ENCODE measurements around the gene CTNNA2. TPM values are rescaled to one million over a fixed set of nuclear protein-coding genes. Genes with fewer than 3 reads are reported as not detected.

The CTNNA2 gene
- polyA plus RNA-seq, 1 of the 3 experiments (the other 2 are of a cell fraction) = 0.30 TPM

DNA sequence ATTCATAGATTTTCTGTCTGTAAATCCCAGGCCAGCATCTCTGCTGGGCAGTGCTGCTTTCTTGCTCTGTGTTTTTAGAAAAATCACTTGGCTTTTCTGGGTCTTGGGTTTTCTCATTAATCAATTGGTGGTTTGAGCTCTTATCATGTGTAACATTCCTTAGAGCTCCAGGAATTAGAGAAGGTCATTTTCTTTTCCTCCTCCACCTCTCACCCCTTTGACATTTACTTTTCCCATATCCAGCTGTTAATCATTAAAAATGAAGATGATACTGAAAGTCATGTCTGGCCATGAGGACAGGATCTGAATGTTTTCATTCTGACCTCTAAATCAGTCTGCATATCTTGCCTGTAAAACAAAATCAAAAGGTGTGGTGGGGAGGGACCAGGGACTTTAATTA is 680.7 kb downstream of the CTNNA2 start:
- CTCF ChIA-PET = interaction anchor here (1.1 to 1.4 kb wide), 2 partner anchors 45 to 46 kb away, joined by 3 to 4 read pairs; no protein-coding TSS in a partner anchor
- H2AFZ ChIP-seq (ENCODE audit: low read depth) = no peak overlapping the region
- no peak overlapping the region for H3K4me2 ChIP-seq
- no peaks in the 10 kb centered on the region for H3K79me2 ChIP-seq (ENCODE audit: insufficient read depth)
- no peak overlapping the region for H3K27ac ChIP-seq (ENCODE audit: low read depth in 2 of 2, low read length in 1 of 2)
- no peaks in the 10 kb centered on the region for H3K27me3 ChIP-seq (ENCODE audit: insufficient read depth)
- no peak for DNase-seq
- TF ChIP-seq RCOR1 (IDR thresholded peaks at IDR 0.05; ENCODE audit: low read length) = no peak
- no peak for TF ChIP-seq GABPA (IDR thresholded peaks at IDR 0.05; ENCODE audit: low read depth)
- TF ChIP-seq RAD21 (IDR thresholded peaks at IDR 0.05; ENCODE audit: low read length) = no peak
- no peak for TF ChIP-seq TAF1 (IDR thresholded peaks at IDR 0.05; ENCODE audit: borderline replicate concordance, low read depth, low read length)
- TF ChIP-seq SMC3 (IDR thresholded peaks at IDR 0.05; ENCODE audit: low read depth, low read length) = no peak
- TF ChIP-seq RFX5 (IDR thresholded peaks at IDR 0.05; ENCODE audit: low read length) = no peak
- TF ChIP-seq, protein P1, sequence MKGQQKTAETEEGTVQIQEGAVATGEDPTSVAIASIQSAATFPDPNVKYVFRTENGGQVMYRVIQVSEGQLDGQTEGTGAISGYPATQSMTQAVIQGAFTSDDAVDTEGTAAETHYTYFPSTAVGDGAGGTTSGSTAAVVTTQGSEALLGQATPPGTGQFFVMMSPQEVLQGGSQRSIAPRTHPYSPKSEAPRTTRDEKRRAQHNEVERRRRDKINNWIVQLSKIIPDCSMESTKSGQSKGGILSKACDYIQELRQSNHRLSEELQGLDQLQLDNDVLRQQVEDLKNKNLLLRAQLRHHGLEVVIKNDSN (IDR thresholded peaks at IDR 0.05; ENCODE audit: borderline replicate concordance, low read depth) = no peak
- TF ChIP-seq, protein P2, sequence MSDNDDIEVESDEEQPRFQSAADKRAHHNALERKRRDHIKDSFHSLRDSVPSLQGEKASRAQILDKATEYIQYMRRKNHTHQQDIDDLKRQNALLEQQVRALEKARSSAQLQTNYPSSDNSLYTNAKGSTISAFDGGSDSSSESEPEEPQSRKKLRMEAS (IDR thresholded peaks at IDR 0.05; ENCODE audit: low read depth) = no peak
- TF ChIP-seq, protein P3, sequence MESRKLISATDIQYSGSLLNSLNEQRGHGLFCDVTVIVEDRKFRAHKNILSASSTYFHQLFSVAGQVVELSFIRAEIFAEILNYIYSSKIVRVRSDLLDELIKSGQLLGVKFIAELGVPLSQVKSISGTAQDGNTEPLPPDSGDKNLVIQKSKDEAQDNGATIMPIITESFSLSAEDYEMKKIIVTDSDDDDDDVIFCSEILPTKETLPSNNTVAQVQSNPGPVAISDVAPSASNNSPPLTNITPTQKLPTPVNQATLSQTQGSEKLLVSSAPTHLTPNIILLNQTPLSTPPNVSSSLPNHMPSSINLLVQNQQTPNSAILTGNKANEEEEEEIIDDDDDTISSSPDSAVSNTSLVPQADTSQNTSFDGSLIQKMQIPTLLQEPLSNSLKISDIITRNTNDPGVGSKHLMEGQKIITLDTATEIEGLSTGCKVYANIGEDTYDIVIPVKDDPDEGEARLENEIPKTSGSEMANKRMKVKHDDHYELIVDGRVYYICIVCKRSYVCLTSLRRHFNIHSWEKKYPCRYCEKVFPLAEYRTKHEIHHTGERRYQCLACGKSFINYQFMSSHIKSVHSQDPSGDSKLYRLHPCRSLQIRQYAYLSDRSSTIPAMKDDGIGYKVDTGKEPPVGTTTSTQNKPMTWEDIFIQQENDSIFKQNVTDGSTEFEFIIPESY (IDR thresholded peaks at IDR 0.05; ENCODE audit: borderline replicate concordance, low read depth) = no peak
- TF ChIP-seq, protein P4, sequence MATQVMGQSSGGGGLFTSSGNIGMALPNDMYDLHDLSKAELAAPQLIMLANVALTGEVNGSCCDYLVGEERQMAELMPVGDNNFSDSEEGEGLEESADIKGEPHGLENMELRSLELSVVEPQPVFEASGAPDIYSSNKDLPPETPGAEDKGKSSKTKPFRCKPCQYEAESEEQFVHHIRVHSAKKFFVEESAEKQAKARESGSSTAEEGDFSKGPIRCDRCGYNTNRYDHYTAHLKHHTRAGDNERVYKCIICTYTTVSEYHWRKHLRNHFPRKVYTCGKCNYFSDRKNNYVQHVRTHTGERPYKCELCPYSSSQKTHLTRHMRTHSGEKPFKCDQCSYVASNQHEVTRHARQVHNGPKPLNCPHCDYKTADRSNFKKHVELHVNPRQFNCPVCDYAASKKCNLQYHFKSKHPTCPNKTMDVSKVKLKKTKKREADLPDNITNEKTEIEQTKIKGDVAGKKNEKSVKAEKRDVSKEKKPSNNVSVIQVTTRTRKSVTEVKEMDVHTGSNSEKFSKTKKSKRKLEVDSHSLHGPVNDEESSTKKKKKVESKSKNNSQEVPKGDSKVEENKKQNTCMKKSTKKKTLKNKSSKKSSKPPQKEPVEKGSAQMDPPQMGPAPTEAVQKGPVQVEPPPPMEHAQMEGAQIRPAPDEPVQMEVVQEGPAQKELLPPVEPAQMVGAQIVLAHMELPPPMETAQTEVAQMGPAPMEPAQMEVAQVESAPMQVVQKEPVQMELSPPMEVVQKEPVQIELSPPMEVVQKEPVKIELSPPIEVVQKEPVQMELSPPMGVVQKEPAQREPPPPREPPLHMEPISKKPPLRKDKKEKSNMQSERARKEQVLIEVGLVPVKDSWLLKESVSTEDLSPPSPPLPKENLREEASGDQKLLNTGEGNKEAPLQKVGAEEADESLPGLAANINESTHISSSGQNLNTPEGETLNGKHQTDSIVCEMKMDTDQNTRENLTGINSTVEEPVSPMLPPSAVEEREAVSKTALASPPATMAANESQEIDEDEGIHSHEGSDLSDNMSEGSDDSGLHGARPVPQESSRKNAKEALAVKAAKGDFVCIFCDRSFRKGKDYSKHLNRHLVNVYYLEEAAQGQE (IDR thresholded peaks at IDR 0.05; ENCODE audit: low read depth, low read length) = no peak
- no peak for TF ChIP-seq RXRA (IDR thresholded peaks at IDR 0.05; ENCODE audit: borderline replicate concordance, low read depth)
- TF ChIP-seq, protein P5, sequence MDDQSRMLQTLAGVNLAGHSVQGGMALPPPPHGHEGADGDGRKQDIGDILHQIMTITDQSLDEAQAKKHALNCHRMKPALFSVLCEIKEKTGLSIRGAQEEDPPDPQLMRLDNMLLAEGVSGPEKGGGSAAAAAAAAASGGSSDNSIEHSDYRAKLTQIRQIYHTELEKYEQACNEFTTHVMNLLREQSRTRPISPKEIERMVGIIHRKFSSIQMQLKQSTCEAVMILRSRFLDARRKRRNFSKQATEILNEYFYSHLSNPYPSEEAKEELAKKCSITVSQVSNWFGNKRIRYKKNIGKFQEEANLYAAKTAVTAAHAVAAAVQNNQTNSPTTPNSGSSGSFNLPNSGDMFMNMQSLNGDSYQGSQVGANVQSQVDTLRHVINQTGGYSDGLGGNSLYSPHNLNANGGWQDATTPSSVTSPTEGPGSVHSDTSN (IDR thresholded peaks at IDR 0.05) = no peak
- no peak for TF ChIP-seq ELF1 (IDR thresholded peaks at IDR 0.05)
- TF ChIP-seq, protein P6, sequence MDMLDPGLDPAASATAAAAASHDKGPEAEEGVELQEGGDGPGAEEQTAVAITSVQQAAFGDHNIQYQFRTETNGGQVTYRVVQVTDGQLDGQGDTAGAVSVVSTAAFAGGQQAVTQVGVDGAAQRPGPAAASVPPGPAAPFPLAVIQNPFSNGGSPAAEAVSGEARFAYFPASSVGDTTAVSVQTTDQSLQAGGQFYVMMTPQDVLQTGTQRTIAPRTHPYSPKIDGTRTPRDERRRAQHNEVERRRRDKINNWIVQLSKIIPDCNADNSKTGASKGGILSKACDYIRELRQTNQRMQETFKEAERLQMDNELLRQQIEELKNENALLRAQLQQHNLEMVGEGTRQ (IDR thresholded peaks at IDR 0.05; ENCODE audit: borderline replicate concordance, low read depth, low read length) = no peak
- H4K20me1 ChIP-seq (ENCODE audit: insufficient read depth) = no peaks in the 10 kb centered on the region
- no peaks in the 10 kb centered on the region for H3F3A ChIP-seq (replicated peaks; ENCODE audit: insufficient read depth)
- no peaks in the 10 kb centered on the region for H3K9me2 ChIP-seq
- peaks cover 0 to 5% of the 10 kb centered on the region in 2 experiments; a peak in 2 of 4 replicates for H3K4me1 ChIP-seq (ENCODE audit: control insufficient read depth in 1 of 2, insufficient read depth in 2 of 2, low read depth in 1 of 2, low read length in 1 of 2)
- H3K9ac ChIP-seq = no peak overlapping the region
- POLR2A ChIA-PET = interaction anchor here (0.5 kb wide), 1 partner anchor 12 kb away, joined by 3 read pairs; no protein-coding TSS in a partner anchor
- H3K9me3 ChIP-seq = no peaks in the 10 kb centered on the region
- H3K36me3 ChIP-seq (replicated peaks in 1 of 2; ENCODE audit: control insufficient read depth in 1 of 2, insufficient read depth in 2 of 2, low read length in 1 of 2) = no peaks in the 10 kb centered on the region
- no peak overlapping the region for H3K4me3 ChIP-seq (ENCODE audit: low read depth in 2 of 2, low read length in 1 of 2)

Data from SK-N-SH (cell line).